ENCODE measurements around the gene ZBTB25.

ZBTB25 gene

GRCh38 chr14:64509036-64509435 lies 5.4 kb upstream of the ZBTB25 start:
- Histone ChIP-seq H3K27me3 (ENCODE audit: control insufficient read depth in 1 of 2, insufficient read depth in 2 of 2, low read length in 2 of 2) (no peaks in the 10 kb centered on the region), H3K36me3 (ENCODE audit: insufficient read depth, low read length) (no peaks in the 10 kb centered on the region), H3K9ac (ENCODE audit: low read length) (no peak overlapping the region), H3K4me1 (ENCODE audit: insufficient read depth, low read length) (peaks cover 40% of the 10 kb centered on the region), H3K27ac (ENCODE audit: low read depth, low read length) (no peak overlapping the region), H3K9me3 (ENCODE audit: low read length) (no peaks in the 10 kb centered on the region), H3K4me3 (ENCODE audit: low read depth in 1 of 2, low read length in 2 of 2) (no peak overlapping the region)

DNA sequence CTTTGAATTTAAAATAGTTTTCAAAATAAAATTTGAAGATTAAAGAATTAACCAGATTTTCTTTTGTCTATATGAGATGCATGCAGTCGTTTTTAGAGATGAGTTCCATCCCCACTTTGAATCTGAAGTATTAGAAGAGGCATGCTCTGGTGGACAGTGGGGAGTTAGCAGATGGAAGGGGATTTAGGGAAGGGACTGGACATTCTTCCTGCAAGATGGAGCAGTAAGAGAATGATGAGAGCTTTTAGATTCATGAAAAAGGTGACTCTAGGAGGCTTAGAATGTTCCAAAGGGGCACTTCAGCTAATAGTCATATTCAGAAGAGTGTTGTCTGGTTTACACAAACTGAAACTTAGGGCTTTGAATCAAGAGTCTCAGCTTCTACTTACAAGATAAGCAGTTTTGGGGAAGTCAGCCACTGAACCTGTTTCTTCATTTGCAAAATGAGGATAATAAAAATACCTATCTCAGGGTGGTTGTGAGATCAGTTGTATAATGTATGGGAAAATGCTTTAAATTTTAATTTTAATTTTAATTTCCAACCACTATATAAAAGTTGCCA lies 4.7 kb upstream of the ZBTB25 start:
- Histone ChIP-seq H3K9me3 (ENCODE audit: low read length) (no peaks in the 10 kb centered on the region), H3K27ac (ENCODE audit: low read depth, low read length) (no peak overlapping the region), H3K36me3 (ENCODE audit: insufficient read depth, low read length) (no peaks in the 10 kb centered on the region), H3K4me3 (ENCODE audit: low read depth in 1 of 2, low read length in 2 of 2) (no peak overlapping the region), H3K4me1 (ENCODE audit: insufficient read depth, low read length) (peaks cover 40% of the 10 kb centered on the region), H3K27me3 (ENCODE audit: control insufficient read depth in 1 of 2, insufficient read depth in 2 of 2, low read length in 2 of 2) (no peaks in the 10 kb centered on the region), H3K9ac (ENCODE audit: low read length) (no peak overlapping the region)

GRCh38 chr14:64507376-64508156 lies 3.9 kb upstream of the ZBTB25 start:
- H3K4me1 ChIP-seq (ENCODE audit: insufficient read depth, low read length) = peaks cover 43% of the 10 kb centered on the region

GRCh38 chr14:64506721-64507120 lies 3.1 kb upstream of the ZBTB25 start:
- Histone ChIP-seq H3K4me3 (ENCODE audit: low read depth in 1 of 2, low read length in 2 of 2) (no peak overlapping the region), H3K4me1 (ENCODE audit: insufficient read depth, low read length) (peaks cover 51% of the 10 kb centered on the region), H3K9me3 (ENCODE audit: low read length) (no peaks in the 10 kb centered on the region), H3K9ac (ENCODE audit: low read length) (no peak overlapping the region), H3K36me3 (ENCODE audit: insufficient read depth, low read length) (no peaks in the 10 kb centered on the region), H3K27me3 (ENCODE audit: control insufficient read depth in 1 of 2, insufficient read depth in 2 of 2, low read length in 2 of 2) (no peaks in the 10 kb centered on the region), H3K27ac (ENCODE audit: low read depth, low read length) (no peak overlapping the region)

More at GRCh38 chr14:64507376-64508156, 3.9 kb upstream of the ZBTB25 start:
- no peak overlapping the region for H3K27ac ChIP-seq (ENCODE audit: low read depth, low read length)
- H3K27me3 ChIP-seq (ENCODE audit: control insufficient read depth in 1 of 2, insufficient read depth in 2 of 2, low read length in 2 of 2) = no peaks in the 10 kb centered on the region
- no peak overlapping the region for H3K9ac ChIP-seq (ENCODE audit: low read length)
- H3K36me3 ChIP-seq (ENCODE audit: insufficient read depth, low read length) = no peaks in the 10 kb centered on the region
- no peak overlapping the region for H3K4me3 ChIP-seq (ENCODE audit: low read depth in 1 of 2, low read length in 2 of 2)
- H3K9me3 ChIP-seq (ENCODE audit: low read length) = no peaks in the 10 kb centered on the region

DNA sequence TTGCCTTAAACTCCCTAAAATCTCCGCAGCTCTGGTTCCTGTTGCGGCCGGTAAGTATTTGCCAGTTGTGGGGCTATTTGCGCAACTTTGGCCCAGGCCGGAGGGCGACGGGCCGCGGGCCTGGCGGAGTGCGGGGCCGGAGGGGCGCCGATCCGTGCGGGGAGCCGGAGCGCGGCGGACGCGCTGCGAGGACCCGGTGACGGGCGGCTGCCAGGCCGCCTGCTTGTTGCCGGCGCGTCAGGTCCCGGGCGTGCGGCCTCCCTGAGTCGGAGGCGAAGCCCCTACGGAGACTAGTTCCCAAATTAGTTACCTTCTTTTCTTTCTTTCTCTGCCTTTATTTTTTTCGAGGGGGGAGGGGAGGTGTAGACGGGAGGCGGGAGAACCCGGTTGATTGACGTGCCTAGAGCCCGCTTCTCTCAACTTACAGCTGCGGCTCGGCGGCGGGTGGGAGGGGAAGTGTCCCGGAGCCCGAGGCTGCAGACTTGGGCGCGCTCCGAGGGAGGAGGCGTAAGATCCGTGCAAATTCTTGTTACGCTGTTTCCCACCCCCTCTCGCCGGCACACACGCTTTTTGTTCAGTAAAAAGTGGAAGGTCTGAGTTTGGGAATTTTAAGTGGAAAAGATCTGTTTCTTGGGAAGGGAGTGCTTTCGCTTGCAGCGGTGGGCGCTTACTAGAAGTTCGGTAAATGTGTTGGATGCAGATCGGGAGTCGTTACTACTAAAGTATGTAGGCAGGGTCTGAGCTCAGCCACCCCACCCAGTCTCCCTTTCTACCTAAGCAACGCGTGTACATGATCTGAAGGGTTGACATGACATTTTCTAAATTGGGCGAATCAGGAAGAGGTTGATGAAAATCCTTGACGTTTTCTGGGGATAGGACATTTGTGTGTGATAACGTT lies 1.5 kb upstream of the ZBTB25 start:
- Histone ChIP-seq H3K4me3 (ENCODE audit: low read depth in 1 of 2, low read length in 2 of 2) (peak overlapping the region; percentile 79 to 97), H3K9ac (ENCODE audit: low read length) (peak overlapping the region; percentile 27), H3K27me3 (ENCODE audit: control insufficient read depth in 1 of 2, insufficient read depth in 2 of 2, low read length in 2 of 2) (no peaks in the 10 kb centered on the region), H3K36me3 (ENCODE audit: insufficient read depth, low read length) (no peaks in the 10 kb centered on the region), H3K27ac (ENCODE audit: low read depth, low read length) (peak overlapping the region; percentile 100), H3K4me1 (ENCODE audit: insufficient read depth, low read length) (peaks cover 48% of the 10 kb centered on the region), H3K9me3 (ENCODE audit: low read length) (no peaks in the 10 kb centered on the region)

GRCh38 chr14:64504310-64504896 lies 765 bp upstream of the ZBTB25 start, which contains the start of gene ZBTB1:
TSS of gene ZBTB1 (plus strand) at chr14:64504770. CDS start at chr14:64521505, 16,735 bp downstream.
- Histone ChIP-seq H3K4me3 (ENCODE audit: low read depth in 1 of 2, low read length in 2 of 2) (peak within 1 kb of the TSS; percentile 79 to 97), H3K9me3 (ENCODE audit: low read length) (no peaks in the 10 kb centered on the region), H3K4me1 (ENCODE audit: insufficient read depth, low read length) (peaks cover 53% of the 10 kb centered on the region), H3K36me3 (ENCODE audit: insufficient read depth, low read length) (no peaks in the 10 kb centered on the region), H3K27me3 (ENCODE audit: control insufficient read depth in 1 of 2, insufficient read depth in 2 of 2, low read length in 2 of 2) (no peaks in the 10 kb centered on the region), H3K9ac (ENCODE audit: low read length) (peak within 1 kb of the TSS; percentile 27), H3K27ac (ENCODE audit: low read depth, low read length) (peak within 1 kb of the TSS; percentile 100)

- H3K27me3 ChIP-seq (ENCODE audit: control insufficient read depth in 1 of 2, insufficient read depth in 2 of 2, low read length in 2 of 2) = no peaks in the 10 kb centered on the region
- no peaks in the 10 kb centered on the region for H3K9me3 ChIP-seq (ENCODE audit: low read length)
- H3K9ac ChIP-seq (ENCODE audit: low read length) = peak overlapping the region; percentile 94
- H3K4me3 ChIP-seq (ENCODE audit: low read depth in 1 of 2, low read length in 2 of 2) = peak overlapping the region; percentile 79 to 97
- H3K27ac ChIP-seq (ENCODE audit: low read depth, low read length) = peak overlapping the region; percentile 100
- peaks cover 44% of the 10 kb centered on the region for H3K4me1 ChIP-seq (ENCODE audit: insufficient read depth, low read length)
- H3K36me3 ChIP-seq (ENCODE audit: insufficient read depth, low read length) = no peaks in the 10 kb centered on the region
Measured at GRCh38 chr14:64502887-64503433, 678 bp downstream of the ZBTB25 start.

DNA sequence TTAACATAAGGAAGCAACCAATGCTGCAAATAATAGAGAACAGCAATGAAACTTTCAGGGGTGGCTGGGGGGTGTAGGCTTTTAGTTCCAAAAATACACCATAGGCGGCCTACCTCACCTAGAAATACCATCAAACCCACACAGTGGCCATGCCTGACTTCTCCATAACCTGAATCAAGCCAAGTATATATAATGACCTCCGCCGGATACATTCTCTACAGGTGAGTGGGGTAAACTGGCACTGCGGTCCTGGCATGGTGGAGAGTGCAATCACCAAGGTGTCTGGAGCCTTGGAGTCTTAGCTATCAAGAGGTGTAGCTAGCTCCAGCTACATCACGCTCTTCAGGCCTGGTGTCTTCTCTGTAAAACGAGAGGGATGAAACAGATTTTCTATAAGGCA lies 1.2 kb downstream of the ZBTB25 start:
- Histone ChIP-seq H3K27ac (ENCODE audit: low read depth, low read length) (peak overlapping the region; percentile 100), H3K9me3 (ENCODE audit: low read length) (no peaks in the 10 kb centered on the region), H3K9ac (ENCODE audit: low read length) (peak overlapping the region; percentile 94), H3K27me3 (ENCODE audit: control insufficient read depth in 1 of 2, insufficient read depth in 2 of 2, low read length in 2 of 2) (no peaks in the 10 kb centered on the region), H3K36me3 (ENCODE audit: insufficient read depth, low read length) (no peaks in the 10 kb centered on the region), H3K4me1 (ENCODE audit: insufficient read depth, low read length) (peaks cover 39% of the 10 kb centered on the region), H3K4me3 (ENCODE audit: low read depth in 1 of 2, low read length in 2 of 2) (peak overlapping the region; percentile 79 to 97)

DNA sequence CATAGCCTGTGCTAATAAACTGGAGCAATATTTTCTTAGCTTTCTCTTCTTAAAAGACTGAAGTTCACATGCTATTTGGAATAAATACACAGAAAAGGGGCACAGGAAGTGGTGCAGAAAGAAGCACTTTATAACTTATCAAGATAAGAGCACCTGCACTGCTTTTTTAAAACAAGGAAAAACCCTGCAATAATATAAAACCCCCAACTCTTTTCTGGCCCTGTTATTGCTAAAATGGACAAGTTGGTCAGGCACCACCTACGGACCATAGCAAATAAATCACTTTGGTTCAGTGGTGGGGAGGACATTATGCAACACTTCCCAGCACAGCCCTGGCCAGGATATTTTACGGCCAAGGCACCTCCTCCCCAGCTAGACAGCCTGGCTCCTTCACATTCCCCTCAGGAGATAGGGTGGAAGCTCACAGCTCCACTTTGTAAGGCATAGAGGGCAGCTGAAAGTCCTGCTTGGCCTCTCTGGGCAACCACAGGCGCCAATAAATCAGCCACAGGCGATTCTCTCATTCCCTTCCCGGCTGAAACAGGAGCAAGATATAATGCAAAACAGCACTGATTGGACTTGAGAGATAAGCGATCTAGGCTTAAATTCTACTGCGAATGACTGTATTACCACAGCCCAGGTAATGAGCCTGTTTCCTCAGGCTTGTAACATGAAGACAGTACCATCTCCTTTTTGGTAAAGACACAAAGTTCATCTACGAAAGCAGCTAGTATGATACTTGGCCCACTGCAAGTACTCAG lies 2.0 kb downstream of the ZBTB25 start:
- H3K27ac ChIP-seq (ENCODE audit: low read depth, low read length) = peak overlapping the region; percentile 100
- peak overlapping the region; percentile 5 to 79 for H3K4me3 ChIP-seq (ENCODE audit: low read depth in 1 of 2, low read length in 2 of 2)
- peak overlapping the region; percentile 34 for H3K9ac ChIP-seq (ENCODE audit: low read length)
- no peaks in the 10 kb centered on the region for H3K27me3 ChIP-seq (ENCODE audit: control insufficient read depth in 1 of 2, insufficient read depth in 2 of 2, low read length in 2 of 2)
- no peaks in the 10 kb centered on the region for H3K36me3 ChIP-seq (ENCODE audit: insufficient read depth, low read length)
- H3K9me3 ChIP-seq (ENCODE audit: low read length) = no peaks in the 10 kb centered on the region
- peaks cover 30% of the 10 kb centered on the region for H3K4me1 ChIP-seq (ENCODE audit: insufficient read depth, low read length)

DNA sequence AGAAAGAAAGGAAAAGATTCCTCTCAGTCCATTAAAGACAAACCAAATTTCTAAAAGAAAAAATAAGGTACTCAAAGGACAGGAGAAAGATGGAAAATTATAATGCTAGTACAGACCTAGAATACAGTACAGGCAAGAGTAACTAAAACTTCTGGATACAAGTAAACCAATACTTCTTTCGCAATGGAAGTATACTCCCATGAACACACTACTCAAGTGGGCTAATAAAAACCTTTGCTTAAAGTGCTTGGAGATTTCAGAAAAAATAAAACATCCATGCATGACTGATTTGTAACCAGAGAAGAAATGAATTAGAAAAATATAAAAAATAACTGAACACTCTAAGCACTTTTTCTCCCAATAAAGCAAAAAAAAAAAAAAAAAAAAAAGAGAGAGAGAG lies 3.5 kb downstream of the ZBTB25 start:
- Histone ChIP-seq H3K4me3 (ENCODE audit: low read depth in 1 of 2, low read length in 2 of 2) (no peak overlapping the region), H3K9me3 (ENCODE audit: low read length) (no peaks in the 10 kb centered on the region), H3K4me1 (ENCODE audit: insufficient read depth, low read length) (peaks cover 27% of the 10 kb centered on the region), H3K36me3 (ENCODE audit: insufficient read depth, low read length) (peaks cover 4% of the 10 kb centered on the region), H3K27me3 (ENCODE audit: control insufficient read depth in 1 of 2, insufficient read depth in 2 of 2, low read length in 2 of 2) (no peaks in the 10 kb centered on the region), H3K9ac (ENCODE audit: low read length) (no peak overlapping the region), H3K27ac (ENCODE audit: low read depth, low read length) (no peak overlapping the region)
